Endothelial cell of umbilical vein (primary cell): Measurements from ENCODE around the gene EGR4. TPM values are rescaled to one million over a fixed set of nuclear protein-coding genes. Genes with fewer than 3 reads are reported as not detected.

ENCODE experiments used
- BruUV-seq: library from RNA; stranded (reverse); fragments of 400-500 nt; replicated peaks from 2 replicates; lab custom pipeline; 2021; lab: Mats Ljungman, UMichigan
- CTCF ChIA-PET: fragments of 300-600, 350-600 bp; sonication (Branson Sonifier 250); formaldehyde crosslinking; loops from one replicate; lab custom pipeline; 2021; ENCODE audit warnings: antibody characterized with exemption, inconsistent platforms; lab: Charles Lee
- POLR2A ChIA-PET: fragments of 300-600, 350-600 bp; sonication (Branson Sonifier 250); formaldehyde crosslinking; loops from one replicate; lab custom pipeline; 2021; ENCODE audit warnings: antibody characterized with exemption, inconsistent platforms; lab: Charles Lee
- DNase-seq: peaks from one replicate; pipeline ENCODE4 v3.0.0-alpha.2; 2011; ENCODE audit warnings: low read depth, low spot score
- FAIRE-seq: peaks from 2 replicates; lab custom pipeline; 2011; peaks lifted over from hg19 to GRCh38; lab: Jason Lieb, UNC
- H2AFZ ChIP-seq: 2 replicates; pipeline ENCODE4 v1.6.0; 2012; ENCODE audit warnings: low read depth, low read length, control low read depth, inconsistent platforms
- H3K27ac ChIP-seq: 2 replicates; pipeline ENCODE4 v1.5.1; 2011; ENCODE audit warnings: low read depth, mild to moderate bottlenecking, control low read depth, low read length, moderate library complexity; ENCODE audit not compliant: insufficient read depth
- H3K27me3 ChIP-seq, 2 experiments: 2 replicates each; pipeline versions ENCODE4 v1.6.0 to v1.6.1; 2011; ENCODE audit warnings: low read length in 2 of 2, mixed read lengths in 1 of 2; ENCODE audit not compliant: control insufficient read depth in 2 of 2, insufficient read depth in 2 of 2
- H3K36me3 ChIP-seq, 2 experiments: 2 replicates in 1 of 2; 3 replicates in 1 of 2; pipeline ENCODE4 v1.5.1; 2011; ENCODE audit warnings: low read length in 2 of 2, mild to moderate bottlenecking in 1 of 2, moderate library complexity in 1 of 2; ENCODE audit not compliant: control insufficient read depth in 2 of 2, insufficient read depth in 2 of 2; ENCODE audit errors: extremely low read depth in 1 of 2
- H3K4me1 ChIP-seq: 3 replicates; pipeline ENCODE4 v1.5.1; 2011; ENCODE audit warnings: mild to moderate bottlenecking, low read length; ENCODE audit not compliant: control insufficient read depth, insufficient read depth; ENCODE audit errors: extremely low read depth
- H3K4me2 ChIP-seq: 2 replicates; pipeline ENCODE4 v1.6.1; 2011; ENCODE audit warnings: low read length, control low read depth, mixed read lengths; ENCODE audit not compliant: insufficient read depth
- H3K4me3 ChIP-seq, 3 experiments: fragments of 200-600 bp in 1 of 3; sonication (generic), shearing (Covaris generic) in 1 of 3; replicated peaks in 1 of 3; 2 replicates each; pipeline ENCODE4 v1.5.1; 2011 to 2016; ENCODE audit warnings: control low read depth in 3 of 3, low read length in 3 of 3, mild to moderate bottlenecking in 2 of 3, inconsistent platforms in 1 of 3, low read depth in 1 of 3, moderate library complexity in 1 of 3; ENCODE audit not compliant: insufficient read depth in 1 of 3
- H3K79me2 ChIP-seq: 2 replicates; pipeline ENCODE4 v1.6.0; 2012; ENCODE audit warnings: low read length, inconsistent platforms; ENCODE audit not compliant: control insufficient read depth, insufficient read depth
- H3K9ac ChIP-seq: replicated peaks from 2 replicates; pipeline ENCODE3; 2011; ENCODE audit warnings: low read length, control low read depth; ENCODE audit not compliant: insufficient read depth; ENCODE audit errors: extremely low read depth
- H3K9me1 ChIP-seq: replicated peaks from 3 replicates; pipeline ENCODE4 v1.6.0; 2011; ENCODE audit warnings: mild to moderate bottlenecking, low read length; ENCODE audit not compliant: control insufficient read depth, insufficient read depth; ENCODE audit errors: extremely low read depth
- H3K9me3 ChIP-seq: replicated peaks from 2 replicates; pipeline ENCODE4 v1.5.1; 2012; ENCODE audit warnings: low read length, inconsistent platforms; ENCODE audit not compliant: control insufficient read depth, insufficient read depth
- H4K20me1 ChIP-seq: replicated peaks from 2 replicates; pipeline ENCODE3; 2011; ENCODE audit warnings: mild to moderate bottlenecking, low read length; ENCODE audit not compliant: control insufficient read depth, insufficient read depth; ENCODE audit errors: extremely low read depth
- EZH2 ChIP-seq: IDR thresholded peaks from 2 replicates; pipeline ENCODE4 v1.6.1; 2012; ENCODE audit warnings: borderline replicate concordance, low read depth, mild to moderate bottlenecking, moderate library complexity, low read length, inconsistent platforms; ENCODE audit not compliant: severe bottlenecking
- FOS ChIP-seq: IDR thresholded peaks from 2 replicates; pipeline ENCODE4 v1.6.1; 2011; ENCODE audit warnings: mild to moderate bottlenecking, low read length, moderate library complexity, borderline replicate concordance; ENCODE audit not compliant: insufficient read depth
- GATA2 ChIP-seq: IDR thresholded peaks from 2 replicates; pipeline ENCODE4 v1.7.0; 2011; ENCODE audit warnings: low read depth, mild to moderate bottlenecking, moderate library complexity, mixed read lengths, low read length; ENCODE audit not compliant: insufficient read length, insufficient read depth
- JUN ChIP-seq: IDR thresholded peaks from 2 replicates; pipeline ENCODE4 v1.6.1; 2011; ENCODE audit warnings: borderline replicate concordance, low read depth; ENCODE audit not compliant: insufficient read length, insufficient read depth
- MYC ChIP-seq: IDR thresholded peaks from one replicate; pipeline ENCODE4 v1.6.1; 2011; ENCODE audit warnings: mild to moderate bottlenecking, low read depth, low read length
- POLR2A ChIP-seq: IDR thresholded peaks from 2 replicates; pipeline ENCODE4 v1.6.1; 2012; ENCODE audit warnings: low read depth, mild to moderate bottlenecking, control low read depth, low read length
- POLR2AphosphoS5 ChIP-seq: IDR thresholded peaks from 2 replicates; pipeline ENCODE4 v1.6.1; 2012; ENCODE audit warnings: low read depth, mild to moderate bottlenecking, control low read depth, low read length, moderate library complexity; ENCODE audit not compliant: insufficient read depth
- dilution Hi-C: fragments of 300-500 bp; cut with MboI; formaldehyde crosslinking; loops from one replicate; pipeline ENCODE4 v1.15.0; 2019; ENCODE audit warnings: low sequenced_read_pairs; ENCODE audit not compliant: extremely low pct_ligation_motif_present
- intact Hi-C: fragments of 100-400 bp; cut with micrococcal nuclease; formaldehyde crosslinking; loops from one replicate; pipeline ENCODE4 v1.10.0; 2022
- polyA plus RNA-seq, 4 experiments: library from polyadenylated mRNA; depleted of rRNA in 3 of 4; stranded (reverse) in 3 of 4; unstranded in 1 of 4; fragments of >200 nt; gene quantifications; 2 replicates each; pipeline versions ENCODE4 v1.2.1 to v1.2.3, GENCODE V29; 2011 to 2012; ENCODE audit warnings: missing spikeins in 1 of 4
- total RNA-seq: library from RNA; stranded (reverse); gene quantifications from 2 replicates; pipeline ENCODE4 v1.2.3, GENCODE V29; 2021
- TF ChIP-seq, protein P1 (sequence below): IDR thresholded peaks from 2 replicates; pipeline ENCODE4 v1.6.1; 2011; ENCODE audit not compliant: insufficient read depth, insufficient read length
- TF ChIP-seq, protein P2 (sequence below), 2 donors: IDR thresholded peaks; 1 replicate in 1 of 2; 2 replicates in 1 of 2; pipeline ENCODE4 v1.5.1; 2011; ENCODE audit warnings: low read length in 2 of 2, mild to moderate bottlenecking in 2 of 2, moderate library complexity in 2 of 2, control low read depth in 1 of 2, inconsistent platforms in 1 of 2, low read depth in 1 of 2; ENCODE audit not compliant: insufficient read depth in 1 of 2; ENCODE audit errors: extremely low read depth in 1 of 2

The EGR4 gene
- total and polyA plus RNA-seq, 2 donors (not counting 3 experiments of a cell fraction or from before 2014, with no cell fraction given), result not detected

DNA sequence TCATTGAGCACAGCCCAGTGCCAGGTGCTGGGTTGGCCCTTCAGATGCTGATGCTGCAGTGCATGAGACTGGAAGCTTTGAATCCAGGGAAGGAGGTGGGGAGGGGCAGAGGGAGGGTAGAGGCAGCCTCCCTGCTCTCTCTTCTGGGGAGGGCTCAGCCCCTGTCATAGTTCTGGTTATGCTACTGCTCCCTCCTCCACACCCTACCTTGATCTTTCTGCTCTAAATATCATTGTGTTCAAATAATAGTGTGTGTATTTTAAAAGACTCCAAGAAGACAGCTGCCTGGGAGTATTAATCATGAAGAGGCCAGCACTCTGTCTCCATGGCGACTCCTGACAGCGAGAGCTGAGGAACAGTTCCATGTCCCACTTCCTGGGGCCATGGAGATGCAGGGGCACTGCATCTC, 3.8 kb upstream of the EGR4 start:
- FAIRE-seq (no peak), DNase-seq (no peak)
- H3K27ac ChIP-seq, result no peak overlapping the region
- no peaks in the 10 kb centered on the region for H3K4me1 ChIP-seq
- no peak overlapping the region for H2AFZ ChIP-seq
- no peaks in the 10 kb centered on the region for H4K20me1 ChIP-seq
- CTCF ChIA-PET, result no interaction called here
- no peaks in the 10 kb centered on the region for H3K9me3 ChIP-seq
- dilution Hi-C loops (no loop called here), intact Hi-C loops (no loop called here)
- no peak overlapping the region for H3K9ac ChIP-seq
- H3K4me3 ChIP-seq, result no peak overlapping the region
- H3K36me3 ChIP-seq, result no peaks in the 10 kb centered on the region
- no peaks in the 10 kb centered on the region for H3K9me1 ChIP-seq
- no peak for TF ChIP-seq JUN
- TF ChIP-seq MYC, result no peak
- no peak for TF ChIP-seq POLR2A
- TF ChIP-seq, protein P1, sequence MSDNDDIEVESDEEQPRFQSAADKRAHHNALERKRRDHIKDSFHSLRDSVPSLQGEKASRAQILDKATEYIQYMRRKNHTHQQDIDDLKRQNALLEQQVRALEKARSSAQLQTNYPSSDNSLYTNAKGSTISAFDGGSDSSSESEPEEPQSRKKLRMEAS, result no peak
- TF ChIP-seq POLR2AphosphoS5, result no peak
- no peak for TF ChIP-seq EZH2
- no peak for TF ChIP-seq FOS
- no peak for TF ChIP-seq GATA2
- TF ChIP-seq, protein P2, sequence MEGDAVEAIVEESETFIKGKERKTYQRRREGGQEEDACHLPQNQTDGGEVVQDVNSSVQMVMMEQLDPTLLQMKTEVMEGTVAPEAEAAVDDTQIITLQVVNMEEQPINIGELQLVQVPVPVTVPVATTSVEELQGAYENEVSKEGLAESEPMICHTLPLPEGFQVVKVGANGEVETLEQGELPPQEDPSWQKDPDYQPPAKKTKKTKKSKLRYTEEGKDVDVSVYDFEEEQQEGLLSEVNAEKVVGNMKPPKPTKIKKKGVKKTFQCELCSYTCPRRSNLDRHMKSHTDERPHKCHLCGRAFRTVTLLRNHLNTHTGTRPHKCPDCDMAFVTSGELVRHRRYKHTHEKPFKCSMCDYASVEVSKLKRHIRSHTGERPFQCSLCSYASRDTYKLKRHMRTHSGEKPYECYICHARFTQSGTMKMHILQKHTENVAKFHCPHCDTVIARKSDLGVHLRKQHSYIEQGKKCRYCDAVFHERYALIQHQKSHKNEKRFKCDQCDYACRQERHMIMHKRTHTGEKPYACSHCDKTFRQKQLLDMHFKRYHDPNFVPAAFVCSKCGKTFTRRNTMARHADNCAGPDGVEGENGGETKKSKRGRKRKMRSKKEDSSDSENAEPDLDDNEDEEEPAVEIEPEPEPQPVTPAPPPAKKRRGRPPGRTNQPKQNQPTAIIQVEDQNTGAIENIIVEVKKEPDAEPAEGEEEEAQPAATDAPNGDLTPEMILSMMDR (IDR thresholded peaks at IDR 0.05; ENCODE audit: extremely low read depth in 1 of 2, insufficient read depth in 1 of 2, low read depth in 1 of 2, low read length in 2 of 2), result no peak
- POLR2A ChIA-PET, result no interaction called here
- H3K27me3 ChIP-seq, result peaks cover 42 to 54% of the 10 kb centered on the region in 2 experiments
- no peak overlapping the region for H3K4me2 ChIP-seq
- H3K79me2 ChIP-seq, result no peaks in the 10 kb centered on the region
- no TSS peak for BruUV-seq
